NK-92 (cell line): Measurements from ENCODE around the gene PTDSS2.
"Not testable (repeated sequence)": the region's sequence is repeated elsewhere in the genome, so short reads cannot be mapped to it uniquely, and the experiment has no call there.

Experiments used
- DNase-seq: peaks from one replicate; lab custom pipeline; 2025; ENCODE audit not compliant: unreplicated experiment; lab: John Stamatoyannopoulos, UW

PTDSS2 gene

GRCh38 chr11:503179-503981 is 53.3 kb downstream of the PTDSS2 start:
- no peak for DNase-seq

GRCh38 chr11:504053-504993 is 54.2 kb downstream of the PTDSS2 start:
- no peak for DNase-seq

- DNase-seq: no peak
Observed at GRCh38 chr11:504994-505344, 54.9 kb downstream of the PTDSS2 start.

GRCh38 chr11:506238-506994 is 56.3 kb downstream of the PTDSS2 start:
- peak; percentile 73 for DNase-seq

- peak; percentile 71 for DNase-seq
Observed at GRCh38 chr11:506995-507726, 57.1 kb downstream of the PTDSS2 start, which contains the start of gene RNH1. RNH1 (minus strand) TSS chr11:507242; CDS start chr11:502162, 5,080 bp downstream.

- DNase-seq: no peak
Observed at GRCh38 chr11:507727-508515, 57.8 kb downstream of the PTDSS2 start.

- no peak for DNase-seq
Observed at GRCh38 chr11:508956-509355, 58.9 kb downstream of the PTDSS2 start.

- DNase-seq: no peak
Observed at GRCh38 chr11:512761-513595, 62.9 kb downstream of the PTDSS2 start.

GRCh38 chr11:514606-515005 is 64.5 kb downstream of the PTDSS2 start:
- DNase-seq: no peak

- no peak for DNase-seq
Observed at GRCh38 chr11:515131-515530, 65.1 kb downstream of the PTDSS2 start.

- no peak for DNase-seq
Observed at GRCh38 chr11:516400-516799, 66.3 kb downstream of the PTDSS2 start.

- DNase-seq: not testable (repeated sequence)
Observed at GRCh38 chr11:516918-517685, 67.0 kb downstream of the PTDSS2 start.

GRCh38 chr11:518463-519202 is 68.6 kb downstream of the PTDSS2 start:
- no peak for DNase-seq

GRCh38 chr11:520428-521176 is 70.5 kb downstream of the PTDSS2 start:
- no peak for DNase-seq

- no peak for DNase-seq
Observed at GRCh38 chr11:521177-521688, 71.2 kb downstream of the PTDSS2 start.

GRCh38 chr11:526192-526591 is 76.1 kb downstream of the PTDSS2 start:
- no peak for DNase-seq
